Skeletal muscle tissue (tissue), 4 donors: ENCODE results near the gene ANGPTL2. TPM values are rescaled to one million over a fixed set of nuclear protein-coding genes. Genes with fewer than 3 reads are reported as not detected.

Experiments used
- H3K27ac ChIP-seq: one replicate; pipeline ENCODE4 v1.7.0; 2013; ENCODE audit warnings: mild to moderate bottlenecking, low read depth, low read length, inconsistent platforms
- H3K27me3 ChIP-seq, 3 donors: one replicate each; pipeline ENCODE4 v1.7.0; 2013; ENCODE audit warnings: low read length in 3 of 3; ENCODE audit not compliant: control insufficient read depth in 3 of 3, insufficient read depth in 3 of 3
- H3K36me3 ChIP-seq, 3 donors: one replicate each; pipeline ENCODE4 v1.7.0; 2013; ENCODE audit warnings: low read length in 3 of 3; ENCODE audit not compliant: control insufficient read depth in 3 of 3, insufficient read depth in 3 of 3
- H3K4me1 ChIP-seq, 3 donors: one replicate each; pipeline ENCODE4 v1.7.0; 2013; ENCODE audit warnings: low read length in 3 of 3, mild to moderate bottlenecking in 3 of 3; ENCODE audit not compliant: control insufficient read depth in 3 of 3, insufficient read depth in 3 of 3
- H3K4me3 ChIP-seq, 3 donors: one replicate each; pipeline ENCODE4 v1.7.0; 2013; ENCODE audit warnings: low read length in 3 of 3
- H3K9ac ChIP-seq, 3 donors: one replicate each; pipeline ENCODE4 v1.7.0; 2013; ENCODE audit warnings: low read length in 3 of 3, mild to moderate bottlenecking in 3 of 3, moderate library complexity in 2 of 3, low read depth in 1 of 3
- H3K9me3 ChIP-seq, 3 donors: one replicate each; pipeline ENCODE4 v1.7.0; 2013; ENCODE audit warnings: low read length in 3 of 3; ENCODE audit not compliant: control insufficient read depth in 3 of 3
- total RNA-seq: library from RNA; depleted of rRNA; stranded (reverse); fragments of >200 nt; gene quantifications from one replicate; pipeline ENCODE4 v1.2.3, GENCODE V29; 2014
- donor health status: Osteomylitis.

Gene ANGPTL2
- total RNA-seq, 1 donor from 2014 or later, result 37.6 TPM

- Histone ChIP-seq H3K9me3 (peaks cover 0 to 3% (median 0%) of the 10 kb centered on the region in 3 donors), H3K4me3 (no peak overlapping the region), H3K9ac (no peak overlapping the region), H3K4me1 (no peaks in the 10 kb centered on the region), H3K27ac (no peak overlapping the region), H3K36me3 (peaks cover 0 to 2% (median 0%) of the 10 kb centered on the region in 3 donors), H3K27me3 (no peaks in the 10 kb centered on the region)
Observed at GRCh38 chr9:127067603-127068220, 54.7 kb downstream of the ANGPTL2 start.

GRCh38 chr9:127066851-127067136 is 55.6 kb downstream of the ANGPTL2 start:
- H3K27ac ChIP-seq, result no peak overlapping the region
- peaks cover 0 to 2% (median 0%) of the 10 kb centered on the region in 3 donors for H3K36me3 ChIP-seq
- no peak overlapping the region for H3K9ac ChIP-seq
- H3K27me3 ChIP-seq, result no peaks in the 10 kb centered on the region
- no peak overlapping the region for H3K4me3 ChIP-seq
- no peaks in the 10 kb centered on the region for H3K4me1 ChIP-seq
- peaks cover 0 to under 1% (median 0%) of the 10 kb centered on the region in 3 donors for H3K9me3 ChIP-seq

GRCh38 chr9:127066060-127066850 is 56.2 kb downstream of the ANGPTL2 start:
- no peaks in the 10 kb centered on the region for H3K4me1 ChIP-seq
- no peaks in the 10 kb centered on the region for H3K27me3 ChIP-seq
- H3K27ac ChIP-seq, result peak overlapping the region; percentile 19
- H3K9ac ChIP-seq, result no peak overlapping the region
- H3K9me3 ChIP-seq, result no peaks in the 10 kb centered on the region
- H3K4me3 ChIP-seq, result no peak overlapping the region
- H3K36me3 ChIP-seq, result peaks cover 0 to 2% (median 0%) of the 10 kb centered on the region in 3 donors

GRCh38 chr9:127065592-127065991 is 56.8 kb downstream of the ANGPTL2 start:
- Histone ChIP-seq H3K27ac (peak overlapping the region; percentile 19), H3K4me3 (no peak overlapping the region), H3K9ac (no peak overlapping the region), H3K9me3 (no peaks in the 10 kb centered on the region), H3K36me3 (peaks cover 0 to 2% (median 0%) of the 10 kb centered on the region in 3 donors), H3K4me1 (no peaks in the 10 kb centered on the region), H3K27me3 (no peaks in the 10 kb centered on the region)

- no peak overlapping the region for H3K4me3 ChIP-seq
- H3K36me3 ChIP-seq, result peaks cover 0 to 2% (median 0%) of the 10 kb centered on the region in 3 donors
- no peak overlapping the region for H3K27ac ChIP-seq
- H3K9me3 ChIP-seq, result no peaks in the 10 kb centered on the region
- no peaks in the 10 kb centered on the region for H3K27me3 ChIP-seq
- peaks cover 5 to 9% (median 8%) of the 10 kb centered on the region in 3 donors for H3K4me1 ChIP-seq
- no peak overlapping the region for H3K9ac ChIP-seq
Observed at GRCh38 chr9:127064335-127064734, 58.1 kb downstream of the ANGPTL2 start.

- no peak overlapping the region for H3K9ac ChIP-seq
- H3K9me3 ChIP-seq, result no peaks in the 10 kb centered on the region
- H3K27ac ChIP-seq, result no peak overlapping the region
- peaks cover 29 to 37% (median 36%) of the 10 kb centered on the region in 3 donors for H3K4me1 ChIP-seq
- no peaks in the 10 kb centered on the region for H3K36me3 ChIP-seq
- H3K27me3 ChIP-seq, result no peaks in the 10 kb centered on the region
- no peak overlapping the region for H3K4me3 ChIP-seq
Observed at GRCh38 chr9:127061411-127061810, 61.0 kb downstream of the ANGPTL2 start.

GRCh38 chr9:127059765-127060361 is 62.6 kb downstream of the ANGPTL2 start:
- Histone ChIP-seq H3K36me3 (no peaks in the 10 kb centered on the region), H3K4me3 (no peak overlapping the region), H3K27ac (peak overlapping the region; percentile 56), H3K4me1 (peaks cover 37 to 52% (median 50%) of the 10 kb centered on the region in 3 donors), H3K27me3 (no peaks in the 10 kb centered on the region), H3K9ac (no peak overlapping the region), H3K9me3 (no peaks in the 10 kb centered on the region)

GRCh38 chr9:127059030-127059429 is 63.4 kb downstream of the ANGPTL2 start:
- no peaks in the 10 kb centered on the region for H3K36me3 ChIP-seq
- no peak overlapping the region for H3K9ac ChIP-seq
- peaks cover 44 to 60% (median 54%) of the 10 kb centered on the region in 3 donors for H3K4me1 ChIP-seq
- H3K27ac ChIP-seq, result peak overlapping the region; percentile 56
- H3K9me3 ChIP-seq, result no peaks in the 10 kb centered on the region
- H3K4me3 ChIP-seq, result no peak overlapping the region
- H3K27me3 ChIP-seq, result no peaks in the 10 kb centered on the region

- Histone ChIP-seq H3K27me3 (no peaks in the 10 kb centered on the region), H3K36me3 (no peaks in the 10 kb centered on the region), H3K27ac (peak overlapping the region; percentile 56), H3K4me1 (peaks cover 48 to 64% (median 58%) of the 10 kb centered on the region in 3 donors), H3K4me3 (no peak overlapping the region), H3K9ac (peak overlapping the region in 1 of 3 donors; percentile 45), H3K9me3 (no peaks in the 10 kb centered on the region)
Observed at GRCh38 chr9:127058645-127059021, 63.8 kb downstream of the ANGPTL2 start.
